Stimulated activated naive CD8-positive, alpha-beta T cell treated with anti-CD3 and anti-CD28 coated beads, Interleukin-15, Interleukin-2, amounts not matched to agents 100 U/mL and 50 U/mL, for 24 hours (primary cell): ENCODE measurements around the gene OCA2.
"Not testable (repeated sequence)": the region's sequence is repeated elsewhere in the genome, so short reads cannot be mapped to it uniquely, and the experiment has no call there.

Experiments used
- ATAC-seq: fragments of 150-1000 bp; cut with Tn5 transposase; one replicate; pipeline ENCODE4 v1.10.0; 2021
- DNase-seq: peaks from one replicate; pipeline ENCODE4 v3.0.0; 2021

The OCA2 gene

GRCh38 chr15:28098766-28099554, at the start of gene OCA2:
Gene OCA2, minus strand, starts transcription at chr15:28099315. Its CDS starts 17,441 bp downstream, at chr15:28081874.
- ATAC-seq (no peak), DNase-seq (peak; percentile 71)

- ATAC-seq: no peak
- no peak for DNase-seq
Observed at GRCh38 chr15:28147801-28148200, 48.7 kb upstream of the OCA2 start.

GRCh38 chr15:28145419-28145818, 46.3 kb upstream of the OCA2 start:
- ATAC-seq, DNase-seq: not testable (repeated sequence)

- ATAC-seq (no peak), DNase-seq (no peak)
Observed at GRCh38 chr15:28140062-28140461, 40.9 kb upstream of the OCA2 start.

DNA sequence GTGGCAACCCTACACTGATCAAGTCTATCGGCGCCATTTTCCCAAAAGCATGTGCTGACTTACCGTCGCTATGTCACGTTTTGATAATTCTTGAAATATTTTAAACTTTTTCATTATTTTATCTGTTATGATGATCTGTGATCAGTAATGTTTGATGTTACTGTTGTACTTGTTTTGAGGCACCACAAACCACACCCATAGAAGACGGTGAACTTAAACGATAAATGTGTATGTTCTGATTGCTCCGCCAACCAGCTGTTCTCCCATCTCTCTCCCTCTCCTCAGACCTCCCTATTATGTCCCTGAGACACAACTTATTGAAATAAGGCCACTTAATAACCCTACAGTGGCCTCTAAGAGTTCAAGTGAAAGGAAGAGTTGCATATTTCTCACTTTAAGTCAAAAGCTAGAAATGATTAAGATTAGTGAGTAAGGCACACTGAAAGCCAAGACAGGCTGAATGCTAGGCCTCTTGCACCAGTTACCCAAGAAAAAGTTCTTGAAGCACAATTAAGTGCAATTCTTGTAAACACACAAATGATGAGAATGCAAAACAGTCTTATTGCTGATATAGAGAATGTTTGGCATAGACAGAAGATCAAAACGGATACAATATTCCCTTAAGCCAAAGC, 38.4 kb upstream of the OCA2 start:
- ATAC-seq, DNase-seq: not testable (repeated sequence)

GRCh38 chr15:28136236-28136904, 37.3 kb upstream of the OCA2 start:
- not testable (repeated sequence) for DNase-seq
- peak; percentile 36 for ATAC-seq

DNA sequence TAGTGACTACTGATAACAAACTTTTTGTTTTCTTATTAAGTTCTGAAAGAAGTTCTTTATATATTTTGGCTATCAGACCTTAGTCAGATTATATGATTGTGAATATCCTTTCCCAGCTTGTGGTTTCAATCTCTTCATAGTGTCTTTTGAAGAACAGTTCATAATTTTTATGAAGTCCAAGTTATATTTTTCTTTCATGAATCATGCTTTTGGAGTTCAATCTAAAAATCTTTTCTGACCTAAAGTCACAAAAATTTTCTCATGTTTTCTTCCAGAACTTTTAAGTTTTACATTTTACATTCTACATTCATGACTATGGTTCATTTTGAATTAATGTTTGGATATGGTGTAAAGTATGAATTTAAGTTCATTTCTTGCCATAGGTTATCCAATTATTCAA, 34.2 kb upstream of the OCA2 start:
- ATAC-seq (no peak), DNase-seq (no peak)

GRCh38 chr15:28132524-28133275, 33.6 kb upstream of the OCA2 start:
- DNase-seq (no peak), ATAC-seq (no peak)

DNA sequence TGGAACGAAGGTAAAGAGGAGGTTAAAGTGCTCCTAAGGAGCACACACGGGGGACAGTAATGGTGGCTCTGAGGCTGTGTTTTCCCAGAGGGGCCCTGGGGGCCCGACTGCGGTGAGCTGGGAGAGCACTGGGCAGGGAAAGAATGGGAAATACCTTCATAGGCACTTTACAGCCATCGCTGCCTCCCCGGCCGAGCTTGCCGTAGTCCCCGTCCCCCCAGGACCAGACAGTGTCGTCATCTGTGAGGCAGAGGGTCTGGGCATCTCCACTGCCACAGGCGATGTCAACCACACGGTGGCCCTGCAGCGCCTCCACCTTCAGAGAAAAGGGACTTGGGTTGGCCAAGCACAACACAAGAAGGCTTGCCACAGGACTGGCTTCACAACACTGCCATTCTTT, 32.8 kb upstream of the OCA2 start:
- ATAC-seq (no peak), DNase-seq (no peak)

- ATAC-seq: no peak
Observed at GRCh38 chr15:28131400-28131799, 32.3 kb upstream of the OCA2 start.

DNA sequence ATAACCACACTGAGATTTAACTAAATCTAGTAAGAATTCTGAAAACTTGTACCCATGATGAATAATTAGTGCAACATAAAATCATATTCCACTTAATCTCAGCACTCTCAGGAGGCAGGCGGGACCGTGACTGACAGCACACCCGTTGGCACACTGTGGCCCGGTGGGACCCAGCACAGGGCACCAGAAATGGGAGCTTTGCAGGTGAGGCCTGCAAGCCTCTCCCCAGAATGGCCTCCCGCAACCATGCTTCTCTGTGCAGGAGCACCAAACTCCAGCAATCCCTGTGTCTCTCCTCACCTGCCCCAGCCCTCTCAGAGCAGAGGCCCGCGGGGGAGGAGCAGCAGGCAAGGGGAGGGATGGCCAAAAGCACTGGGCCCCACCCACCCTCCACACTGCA, 31.5 kb upstream of the OCA2 start:
- DNase-seq (no peak), ATAC-seq (no peak)

More at GRCh38 chr15:28131400-28131799, 32.3 kb upstream of the OCA2 start:
- no peak for DNase-seq

DNA sequence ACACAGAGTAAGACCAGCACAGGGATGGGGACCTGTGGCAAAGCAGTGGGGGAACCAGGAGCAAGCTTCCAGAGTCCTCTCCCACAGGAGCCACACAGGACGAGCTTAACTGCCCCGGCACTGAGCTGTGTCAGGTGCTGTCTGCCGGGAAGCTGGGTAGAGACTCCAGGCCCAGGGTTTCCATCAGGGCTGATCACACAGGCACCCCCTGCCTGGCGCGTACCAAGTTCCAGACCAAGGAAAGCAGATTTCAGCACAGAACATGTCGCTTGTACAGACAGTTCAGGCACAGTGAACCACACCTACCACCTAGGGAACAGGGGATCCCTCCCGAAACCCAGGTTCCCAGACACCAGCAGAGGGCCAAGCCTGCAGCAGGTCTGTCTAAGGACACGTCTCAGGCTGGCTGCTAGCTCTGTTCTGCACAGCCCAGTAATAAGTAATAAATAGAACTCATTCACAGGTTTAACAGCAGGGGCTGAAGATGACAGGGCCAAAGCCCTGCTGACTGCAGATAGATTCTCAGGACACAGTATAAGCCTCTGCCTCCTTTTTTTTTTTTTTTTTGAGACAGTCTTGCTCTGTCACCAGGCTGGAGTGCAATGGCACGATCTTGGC, 30.2 kb upstream of the OCA2 start:
- ATAC-seq: no peak
- no peak for DNase-seq

- ATAC-seq: no peak
- no peak for DNase-seq
Observed at GRCh38 chr15:28128031-28128430, 28.9 kb upstream of the OCA2 start.

- ATAC-seq (no peak), DNase-seq (no peak)
Observed at GRCh38 chr15:28127036-28127435, 27.9 kb upstream of the OCA2 start.

- ATAC-seq (no peak), DNase-seq (no peak)
Observed at GRCh38 chr15:28125673-28126651, 26.8 kb upstream of the OCA2 start.

GRCh38 chr15:28124841-28125240, 25.7 kb upstream of the OCA2 start:
- ATAC-seq: no peak
- no peak for DNase-seq

GRCh38 chr15:28123408-28124023, 24.4 kb upstream of the OCA2 start:
- peak; percentile 56 for DNase-seq
- ATAC-seq: no peak

DNA sequence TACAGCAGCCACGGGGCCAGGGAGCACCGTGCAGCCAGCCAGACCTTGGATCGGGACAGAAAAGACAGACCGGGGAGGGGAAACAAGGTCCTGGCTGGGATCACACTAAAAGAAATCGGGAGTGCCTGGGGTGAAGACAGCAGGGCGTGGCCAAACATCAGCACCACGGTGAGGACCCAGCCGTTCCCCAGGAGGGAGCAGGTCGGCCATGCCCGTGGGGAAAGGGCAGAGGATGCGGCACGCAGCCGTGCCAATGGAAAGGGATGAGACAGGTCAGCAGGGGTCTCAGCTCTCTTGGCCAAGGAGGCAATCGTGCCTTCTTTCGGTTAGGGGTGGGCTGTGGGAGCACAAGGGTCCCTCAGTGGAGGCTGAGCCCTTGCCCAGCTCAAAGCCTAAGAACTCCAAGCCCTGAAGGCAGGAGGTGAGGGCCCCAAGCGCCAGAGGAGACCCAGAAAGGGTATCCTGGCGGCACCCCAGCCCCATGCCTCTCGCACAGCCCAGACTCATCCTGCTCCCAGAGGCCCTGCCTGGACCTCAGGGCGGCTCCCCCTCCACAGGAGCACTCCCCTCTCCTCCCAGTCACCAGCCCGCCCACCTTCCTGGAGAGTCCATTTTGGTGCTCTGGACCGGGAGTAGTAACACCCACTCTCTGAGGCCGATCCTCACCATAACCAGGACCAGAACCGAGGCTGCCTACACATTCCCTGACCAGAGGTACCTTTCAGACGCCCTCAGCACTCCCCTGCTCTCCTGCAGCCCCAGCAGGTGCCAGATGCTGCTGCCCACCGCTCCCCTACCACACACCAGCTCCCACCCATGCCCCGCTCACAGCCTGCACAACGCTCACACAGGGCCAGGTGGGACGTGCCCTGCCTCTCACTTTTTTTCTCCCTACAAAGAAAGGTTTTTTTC, 23.2 kb upstream of the OCA2 start:
- DNase-seq (no peak), ATAC-seq (peak; percentile 30)

DNA sequence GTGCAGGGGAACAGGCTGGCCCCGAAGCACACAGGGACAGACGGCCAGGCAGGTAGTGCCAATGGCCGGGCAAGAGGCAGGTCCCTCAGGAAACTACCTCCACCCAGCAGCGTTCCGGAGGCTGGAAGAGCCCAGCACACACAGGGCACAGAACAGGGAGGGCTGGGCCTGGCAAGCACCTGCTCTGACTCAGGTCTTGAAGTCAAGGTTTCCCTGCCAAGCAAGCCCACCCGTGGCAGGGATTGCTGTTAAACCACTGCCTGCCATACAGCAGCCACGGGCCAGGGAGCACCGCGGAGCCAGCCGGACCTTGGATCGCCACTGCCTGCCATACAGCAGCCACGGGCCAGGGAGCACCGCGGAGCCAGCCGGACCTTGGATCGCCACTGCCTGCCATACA, 22.5 kb upstream of the OCA2 start:
- not testable (repeated sequence) for ATAC-seq, DNase-seq
